ENCODE measurements around the gene ANKRD24.
"Not testable (repeated sequence)": the region's sequence is repeated elsewhere in the genome, so short reads cannot be mapped to it uniquely, and the experiment has no call there.

Gene ANKRD24

GRCh38 chr19:4144666-4145249, 37.7 kb upstream of the ANKRD24 start:
- no peak for DNase-seq (ENCODE audit: low spot score)

GRCh38 chr19:4149518-4150288, 32.8 kb upstream of the ANKRD24 start:
- TF ChIP-seq CTCF (IDR thresholded peaks at IDR 0.05) = no peak
- Histone ChIP-seq H3K27ac (no peak overlapping the region), H3K4me3 (no peak overlapping the region)
- no peak for DNase-seq (ENCODE audit: low spot score)

More at GRCh38 chr19:4144666-4145249, 37.7 kb upstream of the ANKRD24 start:
- no peak overlapping the region for H3K4me3 ChIP-seq
- TF ChIP-seq CTCF (IDR thresholded peaks at IDR 0.05) = no peak
- H3K27ac ChIP-seq = peak overlapping the region in 1 of 2 donors; percentile 16

- H3K4me3 ChIP-seq = no peak overlapping the region
- no peak for TF ChIP-seq CTCF (IDR thresholded peaks at IDR 0.05)
- DNase-seq (ENCODE audit: low spot score) = no peak
- H3K27ac ChIP-seq = no peak overlapping the region
Measured at GRCh38 chr19:4151623-4152022, 30.9 kb upstream of the ANKRD24 start.

- no peak for TF ChIP-seq CTCF (IDR thresholded peaks at IDR 0.05)
- H3K4me3 ChIP-seq = no peak overlapping the region
- no peak for DNase-seq (ENCODE audit: low spot score)
- H3K27ac ChIP-seq = no peak overlapping the region
Measured at GRCh38 chr19:4152241-4152998, 30.1 kb upstream of the ANKRD24 start.

- Histone ChIP-seq H3K4me3 (no peak overlapping the region), H3K27ac (no peak overlapping the region)
- no peak for DNase-seq (ENCODE audit: low spot score)
- TF ChIP-seq CTCF (IDR thresholded peaks at IDR 0.05) = no peak
Measured at GRCh38 chr19:4154571-4155312, 27.7 kb upstream of the ANKRD24 start.

GRCh38 chr19:4157164-4157563, 25.3 kb upstream of the ANKRD24 start:
- H3K4me3 ChIP-seq = no peak overlapping the region
- H3K27ac ChIP-seq = no peak overlapping the region
- TF ChIP-seq CTCF (IDR thresholded peaks at IDR 0.05) = no peak
- DNase-seq (ENCODE audit: low spot score) = no peak

- not testable (repeated sequence) for H3K4me3 ChIP-seq; H3K27ac ChIP-seq; DNase-seq (ENCODE audit: low spot score)
Measured at GRCh38 chr19:4157971-4158370, 24.5 kb upstream of the ANKRD24 start.

Measured in coronary artery (tissue), 2 donors.